Calu3 (cell line): ENCODE results near the gene SEC31A. TPM values are rescaled to one million over a fixed set of nuclear protein-coding genes. Genes with fewer than 3 reads are reported as not detected.
"Not testable (repeated sequence)": the region's sequence is repeated elsewhere in the genome, so short reads cannot be mapped to it uniquely, and the experiment has no call there.

Experiments
- BruUV-seq: library from RNA; stranded (reverse); fragments of 400-500 nt; replicated peaks from 2 replicates; lab custom pipeline; 2021; lab: Mats Ljungman, UMichigan
- CTCF ChIA-PET: fragments of 300-600 bp; sonication (Branson Sonifier 250); formaldehyde crosslinking; loops from one replicate; lab custom pipeline; 2022; ENCODE audit warnings: antibody characterized with exemption; lab: Charles Lee
- DNase-seq: peaks from one replicate; pipeline ENCODE4 v3.0.0; 2022
- H3K27ac Mint-ChIP-seq: one replicate; pipeline ENCODE4 v1.8.0; 2022; ENCODE audit warnings: mixed read lengths; ENCODE audit not compliant: unreplicated experiment
- H3K27me3 Mint-ChIP-seq: one replicate; pipeline ENCODE4 v1.8.0; 2022; ENCODE audit warnings: mixed read lengths; ENCODE audit not compliant: unreplicated experiment
- H3K36me3 Mint-ChIP-seq: one replicate; pipeline ENCODE4 v1.8.0; 2022; ENCODE audit warnings: mild to moderate bottlenecking, moderate library complexity, mixed read lengths; ENCODE audit not compliant: insufficient read depth, unreplicated experiment
- H3K4me1 Mint-ChIP-seq: one replicate; pipeline ENCODE4 v1.8.0; 2022; ENCODE audit warnings: mild to moderate bottlenecking, low read depth, mixed read lengths; ENCODE audit not compliant: unreplicated experiment
- H3K4me3 Mint-ChIP-seq: one replicate; pipeline ENCODE4 v1.8.0; 2022; ENCODE audit warnings: mild to moderate bottlenecking, low read depth, moderate library complexity, mixed read lengths; ENCODE audit not compliant: unreplicated experiment
- H3K9me3 Mint-ChIP-seq: one replicate; pipeline ENCODE4 v1.8.0; 2022; ENCODE audit warnings: low read depth, mixed read lengths; ENCODE audit not compliant: unreplicated experiment
- intact Hi-C: fragments of 100-400 bp; cut with micrococcal nuclease; formaldehyde crosslinking; loops from one replicate; pipeline ENCODE4 v1.10.0; 2022; ENCODE audit not compliant: unreplicated experiment
- total RNA-seq: library from RNA; stranded (reverse); gene quantifications from 2 replicates; pipeline ENCODE4 v1.2.3, GENCODE V29; 2022
- TF ChIP-seq, protein P1 (sequence below): fragments of 200-600 bp; IDR thresholded peaks from one replicate; pipeline ENCODE4 v1.8.0; 2022; ENCODE audit warnings: antibody characterized with exemption; ENCODE audit not compliant: unreplicated experiment

SEC31A gene
- total RNA-seq, 1 experiment from 2014 or later: 108 TPM

DNA sequence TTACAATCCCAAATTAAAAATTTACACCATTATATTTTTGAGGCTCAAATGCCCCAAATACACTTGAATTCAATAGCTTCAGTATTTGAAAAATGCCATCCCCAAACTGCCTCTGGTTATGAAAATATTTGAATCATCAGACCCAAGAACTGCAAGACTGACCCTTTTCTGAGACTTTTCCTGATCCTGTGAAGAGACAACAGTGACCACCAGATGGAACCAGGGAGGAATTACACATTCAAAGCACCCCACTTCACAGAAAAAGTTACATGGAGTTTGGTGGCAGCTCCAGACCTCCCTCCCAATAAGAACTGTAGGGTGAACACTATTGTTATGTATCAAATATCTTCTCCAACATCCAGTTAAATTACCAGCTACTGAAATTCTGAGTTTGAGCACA is 48.4 kb downstream of the SEC31A start:
- CTCF ChIA-PET: no interaction called here
- no peak for DNase-seq

DNA sequence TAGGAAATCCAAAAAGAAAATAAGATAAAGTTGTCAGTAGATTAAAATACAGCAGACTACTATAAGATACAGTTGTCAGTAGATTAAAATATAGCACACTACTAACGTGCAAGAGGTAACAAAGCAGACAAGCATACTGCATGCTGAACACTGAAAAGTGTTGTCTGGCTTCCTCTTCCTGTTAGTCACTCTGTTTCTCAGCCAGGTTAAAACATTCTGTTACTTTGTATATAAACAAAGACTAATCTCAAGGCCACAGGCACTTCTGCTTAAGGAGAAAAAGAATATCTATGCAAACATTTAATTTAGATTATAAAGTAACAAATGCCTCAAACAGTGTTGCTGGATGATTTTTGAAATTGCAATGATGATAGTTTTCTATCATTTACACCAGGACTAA is 51.3 kb downstream of the SEC31A start:
- no peaks in the 10 kb centered on the region for H3K4me1 Mint-ChIP-seq
- CTCF ChIA-PET: interaction anchor here (0.5 kb wide), 1 partner anchor 128 kb away, joined by 6 read pairs; no protein-coding TSS in a partner anchor
- intact Hi-C loops: no loop called here
- BruUV-seq: no TSS peak
- no peaks in the 10 kb centered on the region for H3K9me3 Mint-ChIP-seq
- TF ChIP-seq, protein P1, sequence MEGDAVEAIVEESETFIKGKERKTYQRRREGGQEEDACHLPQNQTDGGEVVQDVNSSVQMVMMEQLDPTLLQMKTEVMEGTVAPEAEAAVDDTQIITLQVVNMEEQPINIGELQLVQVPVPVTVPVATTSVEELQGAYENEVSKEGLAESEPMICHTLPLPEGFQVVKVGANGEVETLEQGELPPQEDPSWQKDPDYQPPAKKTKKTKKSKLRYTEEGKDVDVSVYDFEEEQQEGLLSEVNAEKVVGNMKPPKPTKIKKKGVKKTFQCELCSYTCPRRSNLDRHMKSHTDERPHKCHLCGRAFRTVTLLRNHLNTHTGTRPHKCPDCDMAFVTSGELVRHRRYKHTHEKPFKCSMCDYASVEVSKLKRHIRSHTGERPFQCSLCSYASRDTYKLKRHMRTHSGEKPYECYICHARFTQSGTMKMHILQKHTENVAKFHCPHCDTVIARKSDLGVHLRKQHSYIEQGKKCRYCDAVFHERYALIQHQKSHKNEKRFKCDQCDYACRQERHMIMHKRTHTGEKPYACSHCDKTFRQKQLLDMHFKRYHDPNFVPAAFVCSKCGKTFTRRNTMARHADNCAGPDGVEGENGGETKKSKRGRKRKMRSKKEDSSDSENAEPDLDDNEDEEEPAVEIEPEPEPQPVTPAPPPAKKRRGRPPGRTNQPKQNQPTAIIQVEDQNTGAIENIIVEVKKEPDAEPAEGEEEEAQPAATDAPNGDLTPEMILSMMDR: no peak
- H3K27ac Mint-ChIP-seq: no peak overlapping the region
- H3K27me3 Mint-ChIP-seq: no peaks in the 10 kb centered on the region
- no peak for DNase-seq
- peaks cover 22% of the 10 kb centered on the region for H3K36me3 Mint-ChIP-seq
- H3K4me3 Mint-ChIP-seq: no peak overlapping the region

More for the DNA sequence above, 48.4 kb downstream of the SEC31A start:
- TF ChIP-seq, protein P1: no peak
- H3K27ac Mint-ChIP-seq: no peak overlapping the region
- no peaks in the 10 kb centered on the region for H3K4me1 Mint-ChIP-seq
- no peaks in the 10 kb centered on the region for H3K27me3 Mint-ChIP-seq
- intact Hi-C loops: no loop called here
- peaks cover 39% of the 10 kb centered on the region for H3K36me3 Mint-ChIP-seq
- no TSS peak for BruUV-seq
- H3K4me3 Mint-ChIP-seq: no peak overlapping the region
- H3K9me3 Mint-ChIP-seq: no peaks in the 10 kb centered on the region

DNA sequence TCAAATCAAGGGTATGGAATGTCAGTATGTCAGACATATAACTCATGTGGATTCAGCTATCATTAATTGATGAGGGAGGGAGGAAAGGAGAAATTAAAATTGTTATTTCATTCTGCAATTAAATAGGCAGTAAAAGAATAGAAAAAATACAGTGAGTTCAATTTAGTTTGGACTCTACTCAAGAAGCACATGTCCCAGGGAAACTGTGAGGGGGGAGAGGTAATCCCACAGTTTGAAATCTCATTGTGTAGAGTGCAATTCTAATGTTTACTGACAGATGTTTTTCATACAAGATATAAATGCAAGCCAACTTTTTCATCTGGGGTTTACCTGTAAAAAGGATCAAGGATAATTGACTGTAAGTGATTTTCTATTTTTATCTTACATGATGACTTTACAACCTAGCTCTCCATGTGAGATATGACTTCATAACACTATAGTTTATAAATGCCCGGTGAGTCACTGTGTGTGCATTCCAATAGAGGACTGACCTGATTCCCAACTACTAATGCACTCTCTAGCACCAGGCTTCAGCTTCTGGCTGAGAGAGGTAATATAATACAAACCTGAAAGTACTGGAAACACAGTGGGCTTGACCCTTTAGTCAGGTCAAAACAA is 57.1 kb downstream of the SEC31A start:
- Mint-ChIP-seq H3K36me3 (peaks cover under 1% of the 10 kb centered on the region), H3K9me3 (no peaks in the 10 kb centered on the region), H3K27ac (no peak overlapping the region), H3K4me1 (no peaks in the 10 kb centered on the region), H3K27me3 (no peaks in the 10 kb centered on the region), H3K4me3 (no peak overlapping the region)
- TF ChIP-seq, protein P1: no peak
- DNase-seq: peak; percentile 3
- intact Hi-C loops: no loop called here
- no TSS peak for BruUV-seq
- CTCF ChIA-PET: no interaction called here

DNA sequence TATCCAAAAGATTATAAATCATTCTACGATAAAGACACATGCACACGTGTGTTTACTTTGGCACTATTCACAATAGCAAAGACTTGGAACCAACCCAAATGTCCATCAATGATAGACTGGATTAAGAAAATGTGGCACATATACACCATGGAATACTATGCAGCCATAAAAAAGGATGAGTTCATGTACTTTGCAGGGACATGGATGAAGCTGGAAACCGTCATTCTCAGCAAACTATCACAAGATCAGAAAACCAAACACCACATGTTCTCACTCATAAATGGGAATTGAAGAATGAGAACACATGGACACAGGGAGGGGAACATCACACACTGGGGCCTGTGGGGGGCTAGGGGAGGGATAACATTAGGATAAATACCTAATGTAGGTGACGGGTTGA is 57.9 kb downstream of the SEC31A start:
- H3K9me3 Mint-ChIP-seq, H3K27me3 Mint-ChIP-seq, DNase-seq, H3K4me1 Mint-ChIP-seq, H3K36me3 Mint-ChIP-seq, intact Hi-C loops, BruUV-seq, H3K27ac Mint-ChIP-seq, H3K4me3 Mint-ChIP-seq, CTCF ChIA-PET: not testable (repeated sequence)

DNA sequence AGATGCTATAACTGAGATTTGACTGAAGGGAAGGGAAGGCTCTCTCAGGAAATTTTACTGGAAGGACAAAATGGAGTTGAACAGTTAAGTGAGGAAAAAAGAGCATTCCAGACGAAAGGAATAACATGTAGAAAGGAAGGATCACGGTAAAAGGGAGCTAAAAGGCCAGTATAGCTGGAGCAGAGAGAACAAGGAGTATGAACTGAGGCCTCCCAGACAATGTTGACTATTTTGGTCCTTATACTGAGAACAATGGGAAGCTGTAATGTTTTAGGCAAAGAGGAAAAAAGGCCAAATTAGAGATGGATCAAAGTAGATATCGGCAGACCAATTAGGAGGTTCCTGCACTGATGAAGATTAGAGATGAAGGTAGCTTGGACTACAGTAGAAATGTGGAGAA is 65.5 kb downstream of the SEC31A start:
- H3K4me1 Mint-ChIP-seq: no peaks in the 10 kb centered on the region
- no peaks in the 10 kb centered on the region for H3K9me3 Mint-ChIP-seq
- no peak for DNase-seq
- H3K4me3 Mint-ChIP-seq: no peak overlapping the region
- no peaks in the 10 kb centered on the region for H3K27me3 Mint-ChIP-seq
- no TSS peak for BruUV-seq
- no peak overlapping the region for H3K27ac Mint-ChIP-seq
- CTCF ChIA-PET: no interaction called here
- intact Hi-C loops: no loop called here
- TF ChIP-seq, protein P1: no peak
- peaks cover 36% of the 10 kb centered on the region for H3K36me3 Mint-ChIP-seq
